ENCODE data around the gene SERPINB12.

SERPINB12 gene, protein sequence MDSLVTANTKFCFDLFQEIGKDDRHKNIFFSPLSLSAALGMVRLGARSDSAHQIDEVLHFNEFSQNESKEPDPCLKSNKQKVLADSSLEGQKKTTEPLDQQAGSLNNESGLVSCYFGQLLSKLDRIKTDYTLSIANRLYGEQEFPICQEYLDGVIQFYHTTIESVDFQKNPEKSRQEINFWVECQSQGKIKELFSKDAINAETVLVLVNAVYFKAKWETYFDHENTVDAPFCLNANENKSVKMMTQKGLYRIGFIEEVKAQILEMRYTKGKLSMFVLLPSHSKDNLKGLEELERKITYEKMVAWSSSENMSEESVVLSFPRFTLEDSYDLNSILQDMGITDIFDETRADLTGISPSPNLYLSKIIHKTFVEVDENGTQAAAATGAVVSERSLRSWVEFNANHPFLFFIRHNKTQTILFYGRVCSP

DNA sequence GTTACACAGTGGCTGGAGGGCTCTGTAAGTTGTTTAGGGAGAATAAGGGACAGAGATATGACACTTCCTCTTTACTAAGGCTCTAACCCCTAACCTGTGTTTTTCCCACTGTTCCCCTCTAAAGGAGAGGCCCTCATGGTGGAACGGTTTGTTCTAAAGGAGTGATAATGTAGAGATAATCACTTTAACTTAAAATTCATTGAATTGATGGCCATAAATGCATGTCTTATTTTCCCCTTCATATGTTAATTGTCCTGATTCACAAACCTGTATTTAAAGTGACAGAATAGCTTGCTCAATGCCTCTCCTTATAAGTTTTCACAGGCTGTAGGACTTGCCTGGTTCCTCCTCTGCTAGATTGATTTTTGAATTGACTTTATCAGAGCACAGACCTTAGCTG, at the start of gene SERPINB12:
Gene SERPINB12, plus strand, starts transcription at position 301 of the 400 bp plus-strand sequence. CDS start 13,791 bp downstream, outside the sequence.
- no peak for DNase-seq (ENCODE audit: low read depth)

DNA sequence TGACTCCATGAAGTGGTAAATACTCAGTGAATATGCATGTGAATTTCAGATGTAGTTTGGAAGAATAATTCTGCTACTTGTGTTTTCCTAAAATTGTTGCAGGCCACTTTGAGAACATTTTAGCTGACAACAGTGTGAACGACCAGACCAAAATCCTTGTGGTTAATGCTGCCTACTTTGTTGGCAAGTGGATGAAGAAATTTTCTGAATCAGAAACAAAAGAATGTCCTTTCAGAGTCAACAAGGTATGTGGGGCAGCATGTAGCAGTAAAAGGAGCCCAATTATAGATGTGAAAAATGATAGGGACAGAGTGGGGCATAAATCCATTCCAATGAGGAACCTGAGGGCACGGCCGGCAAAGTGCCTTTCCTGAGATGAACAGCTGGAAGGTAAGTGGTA, 49.3 kb upstream of the SERPINB12 start:
- peak; percentile 44 for DNase-seq (ENCODE audit: low read depth)

DNA sequence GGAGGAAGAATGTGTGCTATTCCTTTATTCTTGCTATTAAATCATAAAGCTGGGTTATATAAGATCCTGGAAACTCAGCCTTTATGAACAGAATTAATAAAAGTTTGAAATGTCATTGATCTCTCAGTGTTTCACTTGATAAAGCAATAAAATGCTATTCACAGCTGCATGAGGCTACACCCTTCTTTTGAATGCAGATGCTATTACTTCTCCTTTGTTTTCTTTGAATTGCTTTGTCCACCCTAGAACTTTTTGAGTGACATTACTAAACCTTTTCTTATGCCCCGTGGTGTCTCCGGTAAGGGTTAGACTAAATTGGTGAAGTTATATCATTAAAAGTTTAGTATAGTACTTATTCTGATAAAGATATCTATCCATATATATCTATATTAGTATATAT, 46.5 kb upstream of the SERPINB12 start:
- no peak for DNase-seq (ENCODE audit: low read depth)

DNA sequence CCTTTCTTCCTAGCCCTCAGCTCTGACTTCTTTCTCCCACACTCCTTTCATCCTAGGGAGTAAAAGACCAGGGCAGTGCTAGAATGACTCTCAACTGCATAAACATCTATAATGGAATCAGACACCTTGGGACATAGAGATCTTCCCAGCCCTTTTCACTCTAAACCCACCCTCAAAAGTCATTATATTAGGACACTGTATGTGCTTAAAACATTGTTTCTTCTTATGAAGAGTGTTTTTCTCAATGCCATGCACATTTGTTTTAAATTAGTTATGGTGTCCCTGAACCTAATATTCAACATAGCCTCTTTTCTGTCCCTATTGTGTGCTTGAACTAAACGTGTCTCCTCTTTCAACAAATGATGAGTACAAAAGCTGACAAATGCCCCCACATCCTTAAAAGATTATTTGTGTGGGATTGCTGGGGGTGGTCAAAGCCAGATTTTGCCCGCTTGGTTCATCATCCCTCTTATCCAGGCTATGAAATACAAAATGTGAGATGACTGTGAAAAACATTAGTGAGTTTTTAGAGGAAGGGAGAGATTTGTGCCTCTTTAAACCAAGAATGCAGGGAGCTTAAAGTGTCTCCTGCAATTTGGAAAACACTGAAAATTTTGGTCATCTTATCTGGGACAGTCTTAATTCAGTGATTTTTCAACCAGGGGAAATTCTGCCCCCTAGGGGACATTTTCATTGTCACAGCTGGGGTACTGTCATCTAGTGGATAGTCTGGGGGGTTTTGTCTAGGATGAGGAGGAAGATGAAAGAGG, 36.4 kb upstream of the SERPINB12 start:
- peak; percentile 54 for DNase-seq (ENCODE audit: low read depth)

DNA sequence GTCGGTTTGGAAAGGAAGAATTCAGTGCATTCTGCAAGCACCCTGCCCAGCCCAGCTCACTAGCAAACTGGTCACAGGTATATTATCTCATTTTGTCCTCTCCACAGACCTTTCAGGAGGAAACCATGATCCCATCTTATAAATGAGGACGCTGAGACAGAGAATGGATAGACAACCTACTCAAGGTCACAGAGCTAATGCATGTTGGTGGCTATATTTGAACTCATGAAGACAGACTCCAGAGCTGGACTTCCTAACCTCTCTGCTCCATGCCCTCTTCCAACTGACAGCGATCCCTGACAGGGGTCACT, 35.9 kb upstream of the SERPINB12 start:
- DNase-seq (ENCODE audit: low read depth) = no peak

DNA sequence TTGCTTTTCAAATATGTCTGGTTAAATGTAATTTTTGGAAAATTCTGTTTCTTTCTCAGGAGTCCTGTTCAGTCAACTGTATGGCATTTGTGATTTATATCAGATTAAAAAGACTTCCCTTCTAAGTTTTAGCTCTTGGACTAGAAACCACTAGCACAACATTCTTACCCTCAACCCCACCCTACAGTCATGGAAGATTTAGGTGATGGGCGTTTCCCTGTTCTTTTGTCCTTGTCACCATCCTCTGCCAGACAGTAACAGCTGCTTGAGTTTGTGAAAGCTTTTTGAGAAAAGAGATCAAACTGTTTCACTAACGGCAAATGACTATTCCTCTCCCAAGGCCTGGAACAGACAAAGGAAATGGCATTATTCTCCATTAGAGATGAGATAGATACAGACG, 33.6 kb upstream of the SERPINB12 start:
- DNase-seq (ENCODE audit: low read depth) = peak; percentile 25

DNA sequence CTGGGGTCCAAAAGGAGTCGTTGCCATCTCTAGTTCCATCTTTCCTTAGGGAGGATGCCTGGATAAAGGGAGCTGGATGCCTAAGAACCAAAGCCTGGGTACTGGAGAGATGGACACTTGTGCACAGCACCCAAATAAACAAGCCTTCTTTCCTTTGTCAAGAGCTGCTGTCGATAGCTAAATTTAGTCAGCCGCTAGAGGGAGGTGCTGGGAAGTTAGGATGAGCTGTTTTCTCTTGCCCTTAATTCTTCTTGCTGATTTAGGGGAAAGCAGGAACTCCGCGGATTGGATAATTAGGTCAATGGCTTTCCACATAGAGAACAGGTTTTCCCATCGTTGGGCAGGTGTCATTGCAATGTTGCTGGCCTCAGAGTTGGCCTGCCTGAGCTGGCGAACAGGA, 30.9 kb upstream of the SERPINB12 start:
- DNase-seq (ENCODE audit: low read depth) = peak; percentile 74

DNA sequence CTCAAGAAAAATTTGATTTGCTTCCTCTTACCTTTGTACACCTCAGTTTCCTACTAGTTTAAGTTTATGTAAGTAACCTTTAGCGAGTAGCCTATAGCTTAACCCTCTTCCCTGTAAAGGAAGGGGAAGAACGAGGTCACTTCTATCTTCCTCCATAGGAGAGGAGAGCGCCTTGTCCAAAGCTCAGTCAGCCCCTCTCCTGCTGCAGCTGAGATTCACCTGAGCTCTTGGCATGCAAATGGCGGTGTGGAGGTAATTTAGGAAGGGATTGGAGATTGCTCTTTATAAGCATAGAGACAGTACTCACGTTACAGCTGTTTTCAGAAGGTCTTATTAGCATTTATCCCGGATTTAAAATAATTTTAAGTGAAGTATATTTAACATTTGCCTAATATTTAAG, 27.8 kb upstream of the SERPINB12 start:
- no peak for DNase-seq (ENCODE audit: low read depth)

DNA sequence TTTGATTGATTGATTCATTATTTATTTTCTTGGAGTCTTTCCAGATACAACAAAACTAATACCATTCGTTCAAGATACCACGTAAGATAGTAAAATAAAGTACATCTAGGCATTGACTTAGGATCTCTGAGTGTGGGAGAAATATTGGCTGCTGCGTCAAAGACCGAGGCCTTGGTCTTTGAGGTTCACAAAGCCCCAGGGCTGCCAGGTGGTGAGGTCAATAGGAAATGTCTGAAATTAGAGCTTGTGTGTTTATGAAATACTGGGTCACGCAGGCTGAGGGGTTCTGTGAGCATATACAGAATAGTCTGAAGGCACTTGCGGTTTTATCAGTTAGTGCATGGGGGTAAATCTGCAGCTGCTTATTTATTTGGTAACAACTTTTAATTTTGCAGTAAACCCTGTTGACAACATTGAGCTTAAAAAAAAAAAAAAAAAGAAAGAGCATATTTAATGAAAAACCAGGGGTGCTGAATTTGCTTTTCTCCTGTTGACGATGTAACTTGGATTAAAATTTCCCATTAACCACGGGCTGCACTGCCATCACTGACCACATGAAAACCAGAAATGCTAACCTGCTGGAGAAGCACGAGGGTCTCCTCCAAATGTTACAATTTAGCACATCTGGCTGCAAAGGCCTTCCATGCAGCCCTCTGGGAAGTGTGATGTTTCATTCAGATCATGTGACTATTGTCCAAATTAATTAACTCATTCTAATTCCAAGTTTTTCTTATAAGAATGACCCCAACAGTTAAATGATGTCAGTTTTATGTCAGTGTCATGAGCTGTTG, 27.1 kb upstream of the SERPINB12 start:
- no peak for DNase-seq (ENCODE audit: low read depth)

DNA sequence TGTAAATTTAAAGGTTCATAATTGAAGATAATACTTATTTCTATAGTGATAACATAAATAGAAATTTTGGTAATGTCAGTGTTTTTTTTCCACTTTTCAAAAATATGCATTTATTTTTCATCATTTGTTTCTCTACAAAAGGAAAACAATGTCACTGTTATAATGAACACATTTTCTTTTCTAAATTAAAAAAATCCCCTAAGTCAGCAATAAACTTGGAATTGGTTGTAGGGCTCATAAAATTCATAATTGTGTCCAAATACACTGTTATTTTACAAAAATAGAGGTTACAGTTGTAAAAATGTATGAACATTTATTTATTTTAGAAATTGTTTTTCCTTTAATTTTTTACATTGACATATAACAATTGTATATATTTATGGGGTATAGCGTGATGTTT, 26.4 kb upstream of the SERPINB12 start:
- DNase-seq (ENCODE audit: low read depth) = no peak

DNA sequence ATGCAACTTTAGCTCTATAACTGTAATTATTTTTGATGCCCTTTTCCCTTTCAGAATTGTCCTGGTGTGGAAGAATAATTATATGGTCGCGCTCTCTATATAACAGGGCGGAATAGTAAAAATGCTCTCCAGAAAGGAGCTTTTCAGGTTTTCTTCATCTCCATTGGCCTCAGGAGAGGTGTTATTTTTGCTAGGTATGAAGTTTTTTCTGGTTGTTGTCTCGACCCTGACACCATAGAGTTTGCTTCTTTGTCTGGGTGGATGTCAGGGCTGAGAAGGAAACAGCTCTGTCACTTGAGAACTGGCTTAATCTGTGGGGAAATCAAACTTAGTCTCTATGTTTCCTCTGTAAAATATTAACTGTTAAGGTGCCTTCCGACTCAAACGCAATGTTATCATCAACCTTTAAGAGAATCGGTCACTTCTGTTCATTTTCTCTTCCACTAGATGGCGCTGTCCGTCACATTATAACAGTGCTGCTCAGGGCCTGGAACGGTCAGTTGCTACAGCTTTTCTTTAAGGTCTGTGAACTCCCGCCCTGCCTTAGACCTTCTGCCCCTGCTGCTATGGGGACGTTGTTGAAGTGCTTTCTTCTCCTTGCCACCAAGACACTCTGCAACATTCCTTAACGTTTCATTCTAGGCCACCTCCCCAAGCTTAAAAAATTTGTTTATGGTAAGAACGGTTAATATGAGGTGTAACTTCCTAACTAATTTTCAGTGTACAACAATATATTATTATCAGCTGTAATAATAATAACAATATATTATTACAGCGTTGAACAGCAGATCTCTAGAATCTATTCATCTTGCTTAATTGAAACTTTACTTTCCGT, 23.8 kb upstream of the SERPINB12 start:
- peak; percentile 80 for DNase-seq (ENCODE audit: low read depth)

DNA sequence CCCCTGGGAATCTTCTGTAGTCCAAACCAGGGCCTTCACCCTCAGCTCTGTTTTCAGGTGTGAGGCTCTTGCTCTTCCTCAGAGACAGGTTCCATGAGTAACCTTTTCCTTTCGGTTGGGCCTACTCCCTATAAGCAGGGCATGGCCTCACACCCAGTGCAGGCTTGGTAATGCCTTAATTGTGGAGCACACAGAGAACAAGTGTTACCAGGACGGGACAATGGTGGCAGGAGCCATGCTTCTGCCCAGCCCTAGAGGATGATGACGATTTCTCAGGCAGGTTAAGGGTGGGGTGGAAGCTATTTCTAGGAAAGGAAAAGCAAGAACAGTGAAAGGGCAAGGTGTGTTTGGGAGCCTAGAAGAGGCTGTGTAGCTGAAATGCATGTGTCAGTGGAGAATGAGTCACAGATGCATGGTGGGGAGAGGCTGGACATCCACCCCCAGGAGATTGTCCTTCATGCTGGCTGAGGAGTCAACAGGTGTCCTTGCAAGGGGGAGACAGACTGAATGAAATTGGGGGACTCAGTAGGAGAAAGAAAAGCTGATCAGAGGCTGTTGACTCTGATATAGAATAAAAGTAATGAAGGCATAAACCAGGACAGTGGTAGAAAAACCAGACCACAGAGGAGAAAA, 22.0 kb upstream of the SERPINB12 start:
- no peak for DNase-seq (ENCODE audit: low read depth)

DNA sequence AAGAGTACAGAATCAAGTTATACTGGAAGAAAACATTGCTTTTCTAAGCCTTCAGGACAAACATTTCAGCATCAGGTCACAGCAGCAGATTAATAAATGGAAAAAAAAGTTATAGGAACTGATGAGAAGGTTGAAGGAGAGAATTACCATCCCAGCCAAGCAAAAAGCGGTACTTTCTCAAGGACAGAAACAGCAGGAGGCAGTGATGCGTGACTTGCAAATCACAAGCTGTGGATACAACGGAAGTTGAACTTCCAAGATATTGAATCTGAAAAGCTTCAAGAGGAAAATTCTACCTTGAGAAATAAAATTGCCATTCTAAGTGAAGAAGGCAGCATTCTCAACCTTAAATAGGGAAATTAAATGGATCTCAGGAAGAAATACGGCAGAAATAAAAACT, 18.5 kb upstream of the SERPINB12 start:
- DNase-seq (ENCODE audit: low read depth) = no peak

DNA sequence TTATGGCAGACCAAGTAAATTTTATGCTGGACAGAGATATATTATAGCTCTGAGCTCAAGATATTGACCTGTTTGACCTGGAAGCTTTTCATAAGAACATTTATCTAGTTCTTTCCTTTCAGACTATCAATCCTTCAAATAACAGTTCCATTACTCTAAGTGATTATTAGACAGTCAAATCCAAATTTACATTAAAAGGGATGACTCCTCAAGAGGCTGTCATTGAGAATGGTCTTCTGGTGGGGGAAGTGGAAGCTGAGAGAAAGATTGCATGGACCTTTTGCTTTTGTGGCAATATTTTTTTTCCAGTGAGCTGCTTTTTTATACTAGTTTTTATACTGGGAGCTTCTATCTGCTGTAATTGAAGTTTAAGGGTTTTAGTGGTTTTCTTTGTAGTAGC, 14.9 kb upstream of the SERPINB12 start:
- DNase-seq (ENCODE audit: low read depth) = no peak

DNA sequence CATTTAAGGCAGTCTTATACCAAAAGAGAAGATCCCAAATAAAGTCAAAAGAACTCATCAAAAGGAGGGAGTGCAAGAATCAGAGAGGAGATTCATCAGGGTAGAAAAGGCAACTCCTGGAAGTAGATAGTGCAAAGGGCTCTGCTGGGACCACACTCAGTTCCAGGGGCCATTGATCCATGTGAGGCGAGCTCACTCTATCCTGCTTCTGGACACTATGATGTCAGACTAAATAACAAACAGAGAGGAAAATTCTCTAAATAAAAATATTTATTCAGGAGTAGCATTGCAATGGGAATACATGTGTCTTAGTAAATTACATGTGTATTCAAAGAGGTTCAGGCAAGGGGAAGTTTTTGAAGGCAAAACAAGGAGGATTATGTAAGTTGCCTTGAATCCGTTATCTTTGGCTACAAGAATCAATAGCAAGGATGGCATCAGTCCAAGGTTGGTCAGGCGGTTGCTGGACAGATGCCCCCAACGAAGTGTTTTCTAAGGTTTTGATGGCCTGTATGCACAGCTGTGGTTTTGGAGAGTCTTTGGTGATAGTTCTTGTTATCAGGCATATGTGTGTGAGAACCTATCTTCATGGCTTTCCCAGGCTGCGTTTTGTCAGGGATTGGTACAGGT, 13.2 kb upstream of the SERPINB12 start:
- DNase-seq (ENCODE audit: low read depth) = no peak

DNA sequence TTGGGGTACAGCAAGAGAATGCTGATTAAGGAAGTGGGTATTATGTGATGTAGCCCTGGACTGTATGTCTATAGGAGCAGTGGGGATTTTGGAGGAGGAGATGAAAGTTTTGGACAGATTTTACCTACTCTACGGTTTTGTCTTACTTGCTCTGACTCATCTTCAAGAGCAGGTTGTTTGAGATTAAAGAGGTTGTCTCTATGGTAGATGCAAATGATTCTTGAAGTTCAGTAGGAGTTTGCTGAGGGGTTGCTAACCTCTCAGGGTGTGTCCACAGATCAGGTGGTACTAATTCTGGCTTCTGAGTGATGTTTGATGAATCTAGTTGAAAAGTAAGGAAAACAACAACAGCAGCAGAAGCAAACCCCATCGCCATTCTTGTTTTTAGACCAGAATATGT, 9.7 kb upstream of the SERPINB12 start:
- DNase-seq (ENCODE audit: low read depth) = no peak

DNA sequence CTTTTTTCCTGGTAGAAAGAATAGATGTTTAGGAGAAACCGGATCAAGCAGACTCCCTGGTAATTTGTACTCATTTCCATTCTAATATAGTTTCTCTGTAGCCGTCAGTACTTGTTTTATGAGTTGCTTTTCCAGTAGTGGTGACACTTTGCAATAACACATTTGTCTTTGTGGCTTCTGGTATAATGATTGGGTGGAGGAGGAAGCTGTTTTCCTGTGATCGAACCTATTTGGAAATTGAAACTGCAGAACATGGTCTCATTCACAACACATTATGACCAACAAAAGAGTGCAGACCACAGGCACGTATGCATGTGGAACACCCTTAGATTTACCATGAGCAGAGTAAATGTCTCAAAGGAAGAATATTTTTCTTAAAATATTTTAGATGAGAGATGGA, 7.6 kb upstream of the SERPINB12 start:
- DNase-seq (ENCODE audit: low read depth) = no peak

DNA sequence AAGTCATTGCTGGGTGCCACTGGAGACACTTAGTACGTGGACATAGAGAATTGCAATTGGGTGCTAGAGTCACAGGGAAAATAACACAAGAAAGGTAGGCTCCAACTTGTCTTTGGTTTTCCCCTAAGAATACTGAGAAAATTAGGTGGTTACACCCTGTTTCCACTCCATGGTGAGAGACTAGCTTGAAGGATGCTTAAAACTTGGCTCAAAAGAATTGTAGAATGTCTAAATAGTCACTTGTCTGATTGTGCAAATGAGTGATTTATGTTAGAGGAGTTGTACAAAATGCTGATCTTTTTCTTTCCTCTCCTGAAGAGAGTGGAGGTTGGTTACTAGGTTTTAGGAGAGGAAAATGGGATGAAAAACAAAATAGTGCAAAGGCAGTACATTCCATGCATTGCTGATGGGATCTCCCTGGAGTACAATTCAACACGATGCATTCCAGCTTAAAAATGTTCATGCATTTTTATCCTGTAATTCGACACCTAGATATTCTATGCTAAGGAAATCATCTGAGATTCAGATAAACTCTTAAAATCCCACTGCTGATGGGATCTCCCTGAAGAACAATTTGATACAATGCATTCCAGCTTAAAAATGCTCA, 2.2 kb upstream of the SERPINB12 start:
- peak; percentile 83 for DNase-seq (ENCODE audit: low read depth)

DNA sequence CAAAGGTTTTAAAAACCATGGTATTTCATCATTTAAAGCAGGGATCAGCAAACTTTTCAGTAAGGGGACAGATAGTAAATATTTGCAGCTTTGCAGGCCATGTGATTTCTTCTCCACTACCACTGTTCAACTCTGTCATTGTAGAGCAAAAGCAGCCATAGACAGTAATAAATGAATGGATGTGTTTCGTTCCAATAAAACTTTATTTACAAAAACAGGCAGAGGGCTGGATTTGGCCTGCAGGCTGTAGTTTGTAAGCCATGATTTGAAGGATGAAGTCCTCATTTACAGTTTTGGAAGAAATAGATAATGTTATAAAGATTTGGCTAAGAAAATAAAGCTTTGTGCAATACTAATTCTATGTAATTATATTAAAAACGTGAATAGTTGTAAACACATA, 1.8 kb downstream of the SERPINB12 start:
- DNase-seq (ENCODE audit: low read depth) = no peak

DNA sequence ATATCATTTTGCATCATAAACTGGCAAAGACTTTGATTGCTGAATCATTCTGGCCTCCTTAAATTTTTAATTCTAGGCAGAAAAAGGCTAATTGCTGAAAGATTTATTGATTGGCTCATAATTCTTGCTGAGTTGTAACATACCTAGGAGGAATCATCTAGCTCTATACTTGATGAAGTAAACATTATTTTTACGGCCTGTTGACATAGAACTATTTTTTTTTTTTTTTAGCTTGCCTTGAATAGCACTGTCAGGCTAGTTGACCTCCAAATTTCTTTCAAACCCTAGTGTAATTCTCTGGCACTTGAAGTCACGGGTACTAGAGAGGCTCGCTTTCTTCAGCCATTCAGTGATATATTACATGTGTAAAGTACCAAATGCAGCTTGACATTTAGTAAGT, 2.8 kb downstream of the SERPINB12 start:
- DNase-seq (ENCODE audit: low read depth) = no peak
